UCSD-AML1 (cell line): ENCODE measurements around the gene GAB4.
"Not testable (repeated sequence)": the region's sequence is repeated elsewhere in the genome, so short reads cannot be mapped to it uniquely, and the experiment has no call there.

Source experiments
- DNase-seq: peaks from one replicate; lab custom pipeline; 2025; ENCODE audit not compliant: unreplicated experiment; lab: John Stamatoyannopoulos, UW

Gene GAB4

GRCh38 chr22:17007852-17008731 lies at the start of gene GAB4:
GAB4 (minus strand) TSS chr22:17008222; CDS start chr22:17008114, 108 bp downstream.
- DNase-seq: no peak

GRCh38 chr22:17056807-17057206 lies 48.8 kb upstream of the GAB4 start:
- DNase-seq: no peak

GRCh38 chr22:17056058-17056457 lies 48.0 kb upstream of the GAB4 start:
- DNase-seq: no peak

GRCh38 chr22:17047656-17048055 lies 39.6 kb upstream of the GAB4 start:
- no peak for DNase-seq

- DNase-seq: no peak
These were observed 38.7 kb upstream of the GAB4 start for GRCh38 chr22:17046566-17047348.

- DNase-seq: no peak
These were observed 35.5 kb upstream of the GAB4 start for GRCh38 chr22:17043521-17043920.

GRCh38 chr22:17036842-17037711 lies 29.1 kb upstream of the GAB4 start:
- DNase-seq: not testable (repeated sequence)

- not testable (repeated sequence) for DNase-seq
These were observed 28.2 kb upstream of the GAB4 start for GRCh38 chr22:17035976-17036841.

GRCh38 chr22:17035246-17035645 lies 27.2 kb upstream of the GAB4 start:
- no peak for DNase-seq

GRCh38 chr22:17034532-17034931 lies 26.5 kb upstream of the GAB4 start:
- DNase-seq: not testable (repeated sequence)

- DNase-seq: not testable (repeated sequence)
These were observed 24.3 kb upstream of the GAB4 start for GRCh38 chr22:17032277-17032676.

GRCh38 chr22:17024380-17024779 lies 16.4 kb upstream of the GAB4 start:
- DNase-seq: not testable (repeated sequence)

GRCh38 chr22:17015552-17015951 lies 7.5 kb upstream of the GAB4 start:
- DNase-seq: not testable (repeated sequence)

GRCh38 chr22:17014101-17014440 lies 6.0 kb upstream of the GAB4 start:
- not testable (repeated sequence) for DNase-seq

- no peak for DNase-seq
These were observed 5.5 kb upstream of the GAB4 start for GRCh38 chr22:17013396-17014100.

- DNase-seq: no peak
These were observed 4.2 kb upstream of the GAB4 start for GRCh38 chr22:17012267-17012666.

GRCh38 chr22:17009640-17010291 lies 1.7 kb upstream of the GAB4 start:
- no peak for DNase-seq

GRCh38 chr22:17007257-17007656 lies 765 bp downstream of the GAB4 start:
- no peak for DNase-seq

GRCh38 chr22:16989915-16990314 lies 18.1 kb downstream of the GAB4 start:
- no peak for DNase-seq
